CMK (cell line): Measurements from ENCODE around the gene PTPRH.

Experiments used
- DNase-seq: peaks from one replicate; pipeline ENCODE4 v3.0.0-alpha.2; 2010; ENCODE audit warnings: low read depth

PTPRH gene, protein sequence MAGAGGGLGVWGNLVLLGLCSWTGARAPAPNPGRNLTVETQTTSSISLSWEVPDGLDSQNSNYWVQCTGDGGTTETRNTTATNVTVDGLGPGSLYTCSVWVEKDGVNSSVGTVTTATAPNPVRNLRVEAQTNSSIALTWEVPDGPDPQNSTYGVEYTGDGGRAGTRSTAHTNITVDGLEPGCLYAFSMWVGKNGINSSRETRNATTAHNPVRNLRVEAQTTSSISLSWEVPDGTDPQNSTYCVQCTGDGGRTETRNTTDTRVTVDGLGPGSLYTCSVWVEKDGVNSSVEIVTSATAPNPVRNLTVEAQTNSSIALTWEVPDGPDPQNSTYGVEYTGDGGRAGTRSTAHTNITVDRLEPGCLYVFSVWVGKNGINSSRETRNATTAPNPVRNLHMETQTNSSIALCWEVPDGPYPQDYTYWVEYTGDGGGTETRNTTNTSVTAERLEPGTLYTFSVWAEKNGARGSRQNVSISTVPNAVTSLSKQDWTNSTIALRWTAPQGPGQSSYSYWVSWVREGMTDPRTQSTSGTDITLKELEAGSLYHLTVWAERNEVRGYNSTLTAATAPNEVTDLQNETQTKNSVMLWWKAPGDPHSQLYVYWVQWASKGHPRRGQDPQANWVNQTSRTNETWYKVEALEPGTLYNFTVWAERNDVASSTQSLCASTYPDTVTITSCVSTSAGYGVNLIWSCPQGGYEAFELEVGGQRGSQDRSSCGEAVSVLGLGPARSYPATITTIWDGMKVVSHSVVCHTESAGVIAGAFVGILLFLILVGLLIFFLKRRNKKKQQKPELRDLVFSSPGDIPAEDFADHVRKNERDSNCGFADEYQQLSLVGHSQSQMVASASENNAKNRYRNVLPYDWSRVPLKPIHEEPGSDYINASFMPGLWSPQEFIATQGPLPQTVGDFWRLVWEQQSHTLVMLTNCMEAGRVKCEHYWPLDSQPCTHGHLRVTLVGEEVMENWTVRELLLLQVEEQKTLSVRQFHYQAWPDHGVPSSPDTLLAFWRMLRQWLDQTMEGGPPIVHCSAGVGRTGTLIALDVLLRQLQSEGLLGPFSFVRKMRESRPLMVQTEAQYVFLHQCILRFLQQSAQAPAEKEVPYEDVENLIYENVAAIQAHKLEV

DNA sequence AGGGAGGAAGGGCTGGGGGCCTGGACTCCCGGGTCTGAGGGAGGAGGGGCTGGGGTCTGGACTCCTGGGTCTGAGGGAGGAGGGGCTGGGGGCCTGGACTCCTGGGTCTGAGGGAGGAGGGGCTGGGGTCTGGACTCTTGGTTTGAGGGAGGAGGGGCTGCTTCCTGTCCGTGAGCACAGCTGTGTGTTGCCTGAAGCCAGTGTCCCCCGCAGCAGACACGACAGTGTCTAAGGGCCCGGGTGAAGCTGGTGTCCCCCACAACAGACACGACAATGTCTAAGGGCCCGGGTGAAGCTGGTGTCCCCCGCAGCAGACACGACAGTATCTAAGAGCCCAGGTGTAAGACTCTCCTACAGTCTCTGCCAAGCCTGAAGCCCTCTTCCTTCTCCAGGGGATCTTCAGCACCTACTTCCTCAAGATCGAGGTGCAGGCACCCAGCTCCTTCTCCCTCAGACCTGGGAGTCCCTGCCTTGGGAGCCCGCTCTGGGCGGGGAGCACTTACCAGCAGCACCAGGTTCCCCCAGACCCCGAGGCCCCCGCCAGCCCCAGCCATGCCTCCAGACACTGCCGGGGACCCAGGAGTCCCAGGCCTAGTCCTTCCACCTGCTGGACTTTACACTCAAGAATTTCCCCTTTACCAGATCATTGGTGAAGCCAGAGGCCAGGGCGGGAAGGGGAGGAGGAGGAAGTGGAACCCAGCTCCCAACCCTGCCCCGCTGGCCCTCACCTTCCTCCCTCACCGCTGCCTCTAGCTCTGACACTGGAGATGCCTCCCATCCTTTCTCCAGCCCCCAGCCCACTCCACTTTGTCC, at the start of gene PTPRH:
PTPRH (minus strand) TSS at position 622 of the 813 bp plus-strand sequence; CDS start at position 554, 68 bp downstream.
- no peak for DNase-seq

DNA sequence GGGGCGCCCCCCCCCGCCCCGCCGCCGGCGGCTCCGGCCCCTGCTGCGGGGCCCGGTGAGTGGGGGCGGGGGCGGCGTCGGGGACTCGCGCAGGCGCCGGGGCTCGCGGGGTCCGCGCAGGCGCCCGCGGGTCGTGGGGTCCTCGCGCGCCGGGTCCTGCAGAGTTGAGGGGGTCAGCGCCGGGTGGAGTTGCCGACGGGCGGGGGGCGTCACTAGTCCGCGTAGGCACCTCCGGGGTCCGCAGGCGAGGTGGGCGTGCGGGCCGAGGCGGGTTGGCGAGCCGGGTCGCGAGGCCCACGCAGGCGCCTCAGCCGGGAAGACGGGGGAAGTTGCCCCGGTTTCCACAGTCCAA, 49.2 kb upstream of the PTPRH start:
- no peak for DNase-seq

DNA sequence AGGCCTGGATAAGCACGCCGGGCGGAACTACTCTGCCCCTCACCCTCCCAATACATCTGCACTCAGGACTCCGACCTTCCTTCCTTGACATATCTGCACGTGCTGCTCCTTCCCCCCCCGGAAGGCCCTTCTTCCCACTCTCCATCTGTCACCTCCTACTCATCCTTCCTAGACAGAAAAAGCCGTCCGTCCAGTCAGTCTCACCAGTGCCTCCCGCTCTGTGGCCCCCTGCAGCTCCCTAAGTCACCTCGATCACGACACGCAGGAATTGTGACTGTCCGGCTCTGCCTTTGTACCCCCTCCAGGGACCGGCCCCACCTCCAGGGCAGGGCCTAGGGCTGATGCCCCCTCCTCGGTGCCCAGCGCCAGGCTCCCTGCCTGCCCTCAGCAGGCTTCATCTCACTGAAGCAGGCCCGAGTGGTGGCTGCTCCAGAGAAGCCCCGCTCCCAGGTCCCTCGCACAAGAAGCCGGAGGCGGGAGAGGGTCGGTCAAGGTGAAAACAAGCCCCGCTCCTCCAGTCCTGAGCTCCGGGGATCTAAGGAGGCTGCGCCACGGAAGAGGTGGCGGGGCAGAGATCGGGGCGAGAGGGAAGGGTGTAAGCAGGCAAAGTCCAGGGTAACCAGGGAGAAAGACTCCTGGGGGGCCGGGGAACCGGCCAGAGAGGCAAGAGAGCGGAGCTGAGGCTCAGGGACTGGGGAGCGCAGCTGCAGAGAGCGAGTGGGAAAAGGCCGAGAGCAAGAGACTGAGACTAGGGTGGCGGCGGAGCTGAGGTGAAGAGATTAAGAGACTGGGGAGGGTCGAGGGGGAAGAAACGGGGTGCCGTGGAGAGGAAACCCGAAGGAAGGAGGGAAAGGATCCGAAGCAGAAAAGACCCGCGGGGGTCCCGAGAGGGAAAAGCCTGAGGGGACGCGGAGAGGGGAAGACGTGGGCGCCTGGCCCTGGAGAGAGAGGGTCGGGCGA, 48.4 kb upstream of the PTPRH start:
- no peak for DNase-seq

DNA sequence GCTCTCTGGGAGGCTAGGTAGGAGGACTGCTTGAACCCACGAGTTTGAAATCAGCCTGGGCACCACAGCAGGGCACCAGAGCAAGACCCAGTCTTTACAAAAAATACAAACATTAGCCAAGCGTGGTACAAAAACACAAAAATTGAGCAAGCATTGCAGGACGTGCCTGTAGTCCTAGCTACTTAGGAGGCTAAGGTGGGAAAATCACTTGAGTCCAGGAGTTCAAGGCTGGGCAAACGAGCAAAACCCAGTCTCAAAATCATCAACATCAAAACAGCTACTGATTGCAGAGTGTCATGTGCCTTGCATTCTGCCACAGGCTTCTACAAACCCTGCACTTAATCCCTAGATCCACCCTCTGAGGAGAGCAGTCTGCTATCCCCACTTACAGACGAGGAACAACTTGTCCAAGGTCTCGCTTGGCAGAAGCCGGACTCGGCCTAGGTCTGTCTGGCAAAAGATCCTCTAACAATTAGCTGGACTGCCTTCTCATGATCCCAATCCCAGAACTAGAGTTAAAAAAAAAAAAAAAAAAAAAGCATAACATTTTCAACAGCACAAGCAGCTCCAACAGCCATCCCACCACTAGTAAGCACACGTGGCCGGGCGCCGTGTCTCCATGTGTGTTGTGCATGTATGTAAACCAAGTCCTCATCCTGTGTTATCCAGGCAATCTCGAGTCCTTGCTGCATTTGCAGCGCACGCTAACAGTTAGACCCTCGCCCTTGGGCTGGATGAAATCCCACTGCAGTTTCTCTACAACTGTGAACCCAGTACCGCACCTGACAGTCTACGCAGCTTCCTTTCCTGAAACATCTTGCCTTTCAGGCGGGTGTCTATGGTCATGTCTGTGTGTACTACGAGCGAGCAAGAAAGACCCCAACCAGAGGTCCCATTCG, 47.5 kb upstream of the PTPRH start:
- no peak for DNase-seq

DNA sequence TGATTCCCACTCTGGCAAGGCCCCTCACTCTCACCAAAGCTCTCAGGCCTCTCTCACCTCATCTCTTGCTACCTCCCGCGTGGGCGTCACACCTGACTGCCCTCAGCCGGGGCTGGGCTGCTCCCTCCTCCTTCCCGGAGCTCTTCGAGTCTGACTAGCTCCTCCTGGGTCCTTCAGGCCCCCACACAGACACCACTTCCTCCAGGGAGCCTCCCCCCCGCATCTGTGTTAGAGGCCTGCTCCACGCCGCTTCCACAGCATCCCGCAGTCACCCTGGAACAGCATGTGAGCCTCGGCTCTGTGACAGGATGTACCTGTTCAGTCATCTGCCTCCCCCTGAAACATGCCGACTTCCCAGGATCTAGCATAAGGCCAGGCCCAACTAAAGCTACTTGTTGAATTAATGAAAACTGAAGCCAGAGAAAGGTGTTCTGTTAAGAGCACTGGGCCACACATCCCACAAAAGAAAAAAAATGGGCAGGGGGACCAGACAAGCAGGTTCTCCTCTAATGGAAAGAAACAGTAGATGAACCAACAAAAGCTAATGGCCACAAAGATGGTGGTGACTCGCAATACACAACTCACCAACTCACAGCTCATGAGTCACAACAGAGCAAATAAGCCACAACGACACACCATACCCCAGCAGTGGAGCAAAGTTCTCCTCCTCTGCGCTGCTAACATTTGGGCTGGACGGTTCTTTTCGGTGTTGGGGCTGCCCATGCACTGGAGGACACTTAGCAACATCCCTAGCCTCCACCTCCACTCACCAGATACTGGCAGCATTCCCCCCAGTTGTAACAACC, 46.5 kb upstream of the PTPRH start:
- no peak for DNase-seq

DNA sequence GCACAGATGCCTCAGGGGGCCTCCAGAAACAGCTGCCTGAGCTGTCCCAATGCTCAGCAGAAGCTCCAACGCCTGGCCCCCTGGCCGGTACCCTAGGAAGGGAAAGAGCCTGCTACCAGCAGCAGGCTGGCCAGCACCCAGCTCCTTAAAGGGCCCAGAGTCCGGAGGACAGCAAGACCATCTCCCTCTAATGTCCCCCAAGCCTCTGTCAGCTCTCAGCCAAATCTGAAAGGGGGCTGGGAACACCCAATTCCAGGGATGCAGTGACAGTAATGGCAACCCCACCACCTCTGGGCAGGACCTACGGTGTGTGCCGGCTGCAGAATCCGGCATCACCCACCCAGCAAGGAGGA, 45.3 kb upstream of the PTPRH start:
- DNase-seq, result no peak

DNA sequence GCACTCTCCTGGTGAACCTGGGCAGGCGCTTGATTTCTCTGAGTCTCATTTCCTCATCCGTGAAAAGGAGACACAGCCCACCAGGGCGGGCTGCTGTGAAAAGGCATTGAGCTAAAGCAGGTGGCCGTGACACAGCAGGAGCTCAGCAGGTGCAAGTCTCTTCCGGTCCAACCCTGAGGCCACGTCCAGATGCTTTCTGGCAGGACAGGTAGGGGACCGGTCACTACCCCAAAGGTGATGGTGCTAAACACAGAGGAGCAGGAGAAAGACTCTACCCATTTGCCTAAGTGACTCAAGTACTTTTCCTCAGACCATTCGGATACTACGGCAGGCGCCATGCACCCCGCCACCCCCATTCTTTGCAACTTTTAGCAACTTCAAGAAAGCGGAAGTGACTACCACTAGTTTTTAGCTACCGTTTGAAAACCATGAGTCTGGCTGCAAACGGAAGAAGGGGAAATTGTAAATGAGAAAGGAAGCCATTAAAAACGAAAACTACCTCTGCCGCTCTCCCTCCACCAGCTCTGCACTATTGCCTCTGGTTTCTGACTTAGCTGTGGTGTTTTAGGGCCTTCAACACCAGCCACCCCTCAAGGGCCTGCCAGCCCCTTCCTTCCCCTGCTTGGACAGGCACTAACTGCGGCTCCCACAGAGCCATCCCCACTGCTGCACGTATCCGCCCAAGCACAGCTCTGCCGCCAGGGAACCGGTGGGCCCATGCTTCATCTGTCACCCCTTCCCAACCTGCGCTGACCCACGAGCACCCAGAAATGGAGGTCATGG, 44.7 kb upstream of the PTPRH start:
- DNase-seq, result no peak

DNA sequence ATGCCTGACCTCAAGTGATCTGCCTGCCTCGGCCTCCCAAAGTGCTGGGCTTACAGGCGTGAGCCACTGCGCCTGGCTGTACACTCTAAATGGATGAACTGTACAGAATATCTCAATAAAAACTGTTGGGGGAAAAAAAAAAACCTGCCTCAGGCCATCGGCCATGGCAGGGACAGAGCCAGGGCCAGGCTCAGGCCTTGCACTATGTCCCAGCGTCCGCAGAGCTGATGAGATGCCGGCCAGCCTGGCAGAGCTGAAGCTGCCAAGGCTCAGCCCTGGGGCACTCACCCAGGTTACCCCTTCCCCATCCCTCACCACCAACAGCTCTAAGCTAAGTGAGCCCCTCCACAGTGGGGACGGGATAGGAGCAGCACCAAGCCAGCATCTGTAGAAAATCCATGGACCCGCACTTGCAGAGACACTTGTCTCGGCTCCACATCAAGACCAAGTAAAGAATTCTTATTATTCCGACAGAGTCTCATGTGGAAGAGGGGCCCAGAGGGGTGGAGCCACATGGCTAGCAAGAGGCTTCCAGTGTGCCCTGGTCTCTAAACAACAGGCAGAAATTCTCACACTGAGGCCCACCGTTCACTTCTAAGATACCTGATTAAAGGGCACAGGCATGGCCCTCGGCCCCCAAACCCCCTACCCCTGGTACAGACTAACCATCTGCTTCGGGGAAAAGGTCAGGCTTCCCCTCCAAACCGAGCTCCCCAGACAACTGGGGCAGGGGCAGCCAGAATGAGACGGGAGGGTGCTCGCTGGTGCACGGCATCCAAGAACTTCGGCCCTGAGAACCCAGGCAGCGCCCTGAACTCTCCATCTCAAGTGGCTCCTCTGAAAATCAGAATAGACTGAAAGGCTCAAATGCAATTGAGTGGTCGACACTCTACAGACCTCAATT, 43.7 kb upstream of the PTPRH start:
- DNase-seq, result no peak

DNA sequence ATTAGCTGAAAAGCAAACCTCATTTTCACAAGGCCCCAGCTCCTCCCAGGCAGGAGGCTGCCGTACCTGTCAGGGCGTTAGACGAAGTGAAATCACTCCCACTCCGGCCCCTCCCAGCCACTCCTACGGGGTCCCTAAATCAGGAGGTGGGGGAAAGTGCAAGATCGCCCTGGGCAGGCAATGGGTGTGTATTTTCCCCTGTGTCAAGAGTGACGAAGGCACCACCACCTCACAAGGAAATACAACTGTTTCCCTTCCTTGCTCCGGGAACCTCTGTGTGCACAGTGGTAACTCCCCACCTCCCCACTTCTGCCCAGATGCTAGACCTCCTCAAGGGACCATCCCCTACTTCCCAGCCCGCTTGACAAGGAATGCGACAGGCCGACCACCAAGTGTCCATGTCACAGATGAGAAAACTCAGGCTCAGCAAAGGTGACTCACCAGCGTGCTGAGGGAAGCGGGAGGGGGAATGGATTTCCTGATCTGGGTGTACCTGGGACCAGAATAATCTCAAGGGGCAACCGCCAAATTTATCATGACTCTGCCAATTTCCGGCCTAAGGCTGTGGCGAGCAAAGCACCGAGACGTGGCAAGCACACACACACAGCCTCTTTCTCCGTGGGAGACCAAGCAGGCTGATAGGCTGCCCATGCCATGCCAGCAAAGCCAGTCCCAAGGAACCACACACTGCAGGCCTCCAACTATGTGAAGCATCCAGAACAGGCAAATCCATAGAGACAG, 42.2 kb upstream of the PTPRH start:
- DNase-seq, result no peak

DNA sequence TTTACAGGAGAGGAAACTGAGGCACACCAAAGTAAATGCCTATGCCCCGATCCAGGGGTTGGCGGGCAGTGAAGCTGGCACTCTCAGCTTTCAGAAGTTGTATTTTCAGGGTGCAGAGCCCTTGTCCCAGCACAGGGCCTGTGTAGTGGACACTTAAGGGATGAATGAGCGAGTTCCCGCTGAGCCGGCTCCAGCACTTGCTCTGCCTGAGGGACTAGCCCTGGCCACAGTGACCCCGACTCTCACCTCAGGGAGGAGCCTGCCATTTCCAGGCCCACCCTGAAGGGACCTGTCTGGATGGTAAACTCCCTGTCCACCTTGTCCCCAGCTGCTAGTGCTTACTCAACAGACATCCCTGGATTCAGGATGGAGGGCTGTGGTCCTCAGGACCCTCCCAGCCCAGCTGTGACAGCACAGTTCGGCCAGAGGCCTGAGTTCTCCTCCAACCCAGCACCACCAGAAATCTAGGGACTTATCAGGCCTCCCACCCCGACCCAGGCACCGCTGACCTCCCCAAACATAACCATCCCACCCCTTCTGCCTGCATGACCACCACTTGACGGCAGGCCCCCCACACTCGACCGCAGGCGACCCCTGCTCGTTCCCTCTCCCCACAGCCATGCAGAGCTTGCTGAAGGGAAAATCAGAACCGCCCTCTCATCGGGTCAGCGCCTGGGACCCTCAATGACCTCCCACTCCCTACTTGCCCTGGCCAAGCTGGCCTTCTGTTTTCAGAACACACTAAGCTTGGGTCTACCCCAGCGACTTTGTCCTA, 41.1 kb upstream of the PTPRH start:
- DNase-seq, result no peak

DNA sequence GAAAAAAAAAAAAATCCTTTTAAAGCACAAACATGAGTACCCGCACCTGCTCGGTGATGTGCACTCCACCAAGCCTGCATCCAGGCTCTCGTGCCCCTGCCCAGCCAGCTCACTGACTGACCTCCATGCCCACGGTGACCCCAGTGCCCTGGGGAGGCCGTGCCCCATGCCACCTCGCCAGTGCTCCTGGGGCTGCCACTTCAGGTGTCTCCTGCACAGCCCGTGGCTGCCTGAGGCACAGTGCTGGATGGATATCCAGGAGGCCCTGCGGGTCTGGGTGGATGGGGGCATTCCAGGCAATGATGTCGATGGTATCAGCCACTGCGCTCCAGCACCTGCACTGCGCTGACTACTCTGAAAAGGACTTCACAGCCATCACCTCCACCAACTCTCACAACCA, 40.5 kb upstream of the PTPRH start:
- no peak for DNase-seq

DNA sequence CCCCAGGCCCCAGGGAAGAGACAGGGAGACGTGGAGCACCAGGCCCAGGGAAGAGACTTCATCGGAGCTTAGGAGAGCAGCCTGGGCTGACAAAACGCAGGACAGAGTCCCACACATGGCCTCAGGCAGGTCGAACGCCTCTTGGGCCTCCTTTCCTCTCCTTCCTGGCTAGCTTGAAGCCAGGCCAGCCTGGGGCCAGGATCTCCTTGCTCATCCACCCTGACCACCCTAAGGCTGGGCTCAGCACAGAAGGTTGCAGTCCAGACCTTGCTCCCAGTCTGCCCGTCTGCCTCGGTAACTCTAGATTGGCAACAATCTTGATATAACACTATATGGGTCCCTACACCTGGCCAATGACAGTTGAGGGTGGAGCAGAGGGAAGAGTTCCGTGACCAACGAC, 39.4 kb upstream of the PTPRH start:
- DNase-seq, result no peak

DNA sequence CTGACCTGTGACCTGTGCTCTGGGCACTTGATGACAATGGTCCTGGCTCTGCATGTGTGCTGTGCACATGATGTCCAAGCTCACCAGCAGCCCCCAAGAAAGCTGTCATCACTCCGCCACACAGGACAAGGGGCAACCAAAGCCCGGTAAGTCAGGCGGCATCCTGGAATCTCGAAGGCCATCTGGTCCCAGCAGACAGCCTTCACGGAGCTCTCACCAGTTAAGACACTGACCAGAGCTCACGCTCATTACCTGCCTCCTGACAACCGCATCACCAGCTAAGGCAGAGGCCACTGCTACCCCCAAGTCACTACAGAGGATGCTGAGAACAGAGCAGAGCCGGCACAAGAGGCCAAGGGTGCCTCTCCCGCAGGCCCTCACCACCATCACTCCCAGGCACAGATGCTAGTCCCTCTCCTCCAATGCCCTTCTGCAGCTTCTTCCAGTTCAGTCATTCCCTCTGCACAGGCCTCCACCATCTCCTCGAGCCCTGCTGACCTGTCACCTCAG, 38.9 kb upstream of the PTPRH start:
- no peak for DNase-seq

DNA sequence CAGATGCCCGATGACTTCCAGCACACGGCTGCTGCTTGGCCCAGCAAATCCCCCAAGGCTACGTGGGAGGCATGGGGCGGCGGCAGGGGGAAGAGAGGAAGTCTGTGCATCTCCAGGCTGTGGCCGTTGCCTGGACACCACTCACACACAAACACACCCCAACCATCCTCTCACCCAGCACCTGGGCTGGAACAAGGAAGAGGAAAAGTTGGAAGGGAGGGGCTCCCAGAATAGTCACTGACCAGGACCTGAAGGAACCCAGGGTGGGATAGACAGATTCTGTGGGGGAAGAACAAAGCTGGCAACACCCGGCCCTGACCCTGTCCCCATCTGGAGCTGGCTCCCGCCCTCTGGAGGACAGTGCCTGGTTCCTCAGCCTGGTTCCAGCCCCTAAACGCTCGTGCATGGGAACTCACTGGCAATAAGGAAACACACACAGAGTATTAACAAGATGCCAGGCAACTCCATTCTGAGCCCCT, 38.4 kb upstream of the PTPRH start:
- no peak for DNase-seq
